Central memory CD4-positive, alpha-beta T cell (primary cell): ENCODE data around the gene HPS1.

Experiments
- DNase-seq: peaks from one replicate; pipeline ENCODE4 v3.0.0; 2022
- total RNA-seq, 3 experiments: gene quantifications; one replicate each; lab custom pipeline; 2026; lab: John Stamatoyannopoulos, UW

Gene HPS1
- total RNA-seq, result 20.2 to 43.6 (median 36.6) reads per million in 3 experiments

- peak; percentile 70 for DNase-seq
These were observed at the start of gene HPS1 for GRCh38 chr10:98446661-98447221. HPS1 (minus strand) TSS chr10:98446935; CDS start chr10:98443240, 3,695 bp downstream.

- no peak for DNase-seq
These were observed 46.0 kb upstream of the HPS1 start for GRCh38 chr10:98492763-98493162.

DNA sequence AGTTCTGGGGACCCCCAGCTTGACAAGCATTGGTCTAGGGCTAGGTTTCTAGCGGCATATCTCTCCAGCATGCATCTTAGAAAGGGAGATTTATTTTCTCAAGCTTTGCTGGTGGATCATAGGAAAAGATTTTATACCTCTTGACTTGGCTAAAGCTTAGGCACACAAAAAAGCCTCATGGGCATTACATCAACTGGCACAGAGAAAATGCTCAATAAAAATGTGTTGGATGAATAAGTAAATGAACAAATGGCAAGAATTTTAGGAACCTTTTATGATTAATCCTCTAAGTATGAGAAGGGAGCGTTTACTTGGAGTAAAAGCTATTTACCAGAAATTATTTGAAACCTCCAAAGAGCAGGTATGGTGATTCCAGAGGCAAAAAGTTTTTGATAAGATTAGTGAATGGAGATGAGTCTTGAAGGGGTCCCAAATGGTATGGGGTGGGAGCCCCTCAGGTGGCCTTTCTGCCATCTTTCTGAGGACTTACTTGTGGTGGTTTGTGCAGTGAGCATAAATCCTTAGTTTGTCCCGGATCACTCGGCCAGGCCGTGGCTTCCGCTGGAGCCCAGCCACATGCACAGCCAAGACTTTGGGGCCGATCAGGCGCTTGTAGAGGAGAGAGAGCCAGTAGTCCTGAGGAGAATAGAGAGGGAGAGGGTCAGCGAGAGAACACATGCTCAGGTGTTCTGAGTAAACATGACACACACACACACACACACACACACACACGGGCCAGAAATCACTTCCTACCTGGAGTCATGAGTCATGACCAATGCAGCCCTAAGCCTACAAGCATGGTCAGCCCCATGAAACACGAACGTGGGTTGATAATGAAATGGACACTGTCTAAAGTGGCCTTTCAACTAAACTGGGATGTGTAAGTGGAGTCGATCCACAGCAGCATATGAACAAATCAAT is 43.1 kb upstream of the HPS1 start:
- DNase-seq, result no peak

DNA sequence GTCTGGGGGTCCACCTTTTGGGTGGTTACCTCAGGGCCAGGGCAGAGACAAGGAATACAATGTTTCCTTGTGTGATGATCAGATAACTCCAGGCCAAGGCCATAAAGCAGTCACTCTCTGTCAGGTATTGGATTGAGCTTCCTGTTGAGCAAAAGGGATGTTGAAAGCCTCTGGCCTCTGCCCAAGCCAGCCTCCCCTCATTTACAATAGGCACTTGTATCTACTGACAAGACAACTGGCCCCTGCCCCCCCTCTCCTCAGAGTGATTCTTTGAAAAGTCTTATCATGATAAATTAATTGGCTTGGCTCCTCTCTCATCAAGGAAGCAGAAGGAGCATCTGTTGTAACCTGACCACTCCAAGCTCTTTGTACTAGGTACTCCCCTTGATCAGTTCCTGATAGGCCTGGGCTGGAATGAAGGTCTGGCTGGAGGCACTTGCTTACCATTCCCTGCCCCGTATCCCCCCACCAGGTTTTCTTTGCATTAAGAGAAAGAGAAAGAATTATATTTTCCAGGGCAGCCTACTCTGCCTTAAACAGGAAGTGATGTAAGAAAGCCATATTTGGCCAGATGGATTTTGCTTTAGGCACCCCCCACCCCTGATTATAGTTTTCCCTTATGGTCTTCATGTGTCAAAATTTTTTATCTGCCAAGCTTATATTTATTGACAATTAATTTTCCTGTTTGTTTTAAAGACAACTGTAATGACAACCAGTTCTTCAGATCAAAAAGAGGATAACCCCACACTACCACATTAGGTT is 42.1 kb upstream of the HPS1 start:
- no peak for DNase-seq

GRCh38 chr10:98487649-98488048 is 40.9 kb upstream of the HPS1 start:
- DNase-seq, result no peak

DNA sequence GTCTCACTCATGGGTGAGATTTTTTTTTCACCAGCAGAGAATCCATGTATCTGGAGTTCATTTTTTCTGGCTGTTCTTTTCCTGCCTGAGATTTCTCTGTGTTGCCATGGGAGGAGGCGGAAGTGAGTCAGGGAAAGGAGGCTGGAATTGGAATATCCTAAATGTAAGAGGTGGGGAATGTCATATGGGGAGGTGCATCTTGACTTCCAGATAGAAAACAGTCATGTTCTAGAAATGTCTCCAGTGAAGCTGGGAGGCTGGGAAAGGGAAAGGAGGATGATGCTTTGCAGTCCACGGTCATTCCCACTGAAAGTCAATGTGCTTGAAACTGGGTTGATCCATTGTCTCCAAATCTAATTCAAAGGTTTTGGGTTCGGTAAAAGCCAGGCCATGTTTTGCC is 39.7 kb upstream of the HPS1 start:
- no peak for DNase-seq

DNA sequence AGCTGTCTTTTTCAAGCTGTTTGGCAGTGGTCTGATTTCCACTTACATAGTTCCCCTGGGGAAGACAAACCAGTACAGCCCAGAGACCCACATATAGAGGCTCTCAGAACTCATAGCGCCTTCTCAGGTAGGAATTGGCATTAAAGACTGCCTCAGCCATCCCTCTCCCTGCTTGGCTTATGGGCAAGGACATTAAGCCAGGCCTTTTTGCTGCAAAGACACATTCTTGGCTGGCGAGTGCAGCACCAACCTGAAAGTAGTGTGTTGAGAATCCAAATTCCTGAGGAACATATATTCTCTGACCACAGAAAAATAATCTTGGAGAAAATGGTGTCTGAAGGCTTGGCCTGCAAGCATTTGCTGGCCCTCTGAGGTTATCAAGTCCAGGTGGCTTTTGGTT is 39.2 kb upstream of the HPS1 start:
- DNase-seq, result no peak

DNA sequence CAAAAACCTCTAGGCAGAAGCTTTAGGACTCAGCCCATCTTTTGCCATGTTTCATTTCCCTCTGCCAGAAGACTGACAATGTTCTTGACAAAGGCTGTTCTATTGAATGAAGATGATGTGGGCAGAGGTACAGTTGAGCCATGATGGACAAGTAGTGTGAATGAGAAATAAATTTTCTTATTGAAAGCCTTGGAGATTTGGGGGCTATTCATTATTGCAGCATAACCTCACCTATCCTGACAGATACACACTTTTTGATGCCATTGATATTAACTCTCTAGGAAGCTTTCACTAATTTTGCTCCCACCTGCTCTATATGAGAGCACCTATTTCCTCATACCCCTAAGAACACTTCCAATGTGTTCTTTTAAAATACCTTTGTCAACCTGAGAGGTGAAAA is 36.9 kb upstream of the HPS1 start:
- no peak for DNase-seq

DNA sequence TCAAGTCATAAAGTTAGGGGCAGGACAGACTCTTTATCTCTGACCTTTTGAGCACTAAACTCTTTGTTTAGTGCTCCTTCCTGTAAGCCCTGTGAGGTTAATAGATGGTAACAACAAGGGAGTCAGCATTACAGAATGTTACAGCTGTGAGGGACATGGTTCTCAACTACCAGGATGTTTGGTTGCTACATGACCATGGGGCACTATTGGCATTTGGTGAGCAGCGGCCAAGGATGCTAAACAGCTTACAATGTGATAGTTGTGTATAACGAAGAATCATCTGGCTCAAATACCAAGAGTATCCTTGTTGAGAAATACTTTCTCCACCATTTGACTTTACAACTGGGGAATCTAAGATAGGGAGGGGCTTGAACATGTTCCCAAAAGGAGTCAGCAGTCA is 35.4 kb upstream of the HPS1 start:
- no peak for DNase-seq

DNA sequence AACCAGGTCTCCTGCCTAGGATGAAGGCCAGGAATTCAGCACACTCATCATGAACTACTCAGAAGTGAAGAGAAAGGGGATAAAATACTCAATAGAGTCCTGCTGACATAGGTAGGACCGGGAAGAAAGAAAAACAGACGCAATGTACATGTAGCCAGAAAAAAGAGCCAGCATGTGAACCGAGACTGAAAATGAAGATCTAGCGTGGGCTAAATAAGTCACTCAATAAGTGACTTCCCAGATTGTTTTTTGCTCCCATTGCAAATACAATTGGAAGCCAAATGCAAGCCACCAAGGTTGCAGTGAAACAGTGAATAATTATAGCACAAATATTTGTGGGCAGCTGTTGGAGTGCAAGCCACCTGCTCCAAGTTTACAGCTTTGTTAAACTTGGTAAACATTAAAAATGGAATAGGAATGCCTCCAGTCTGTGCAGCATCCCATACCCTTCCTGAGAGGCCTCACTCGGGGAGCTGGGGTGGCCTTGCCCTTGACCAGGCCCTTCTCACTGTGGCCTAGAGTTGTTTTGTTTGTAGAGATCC is 34.7 kb upstream of the HPS1 start:
- no peak for DNase-seq

DNA sequence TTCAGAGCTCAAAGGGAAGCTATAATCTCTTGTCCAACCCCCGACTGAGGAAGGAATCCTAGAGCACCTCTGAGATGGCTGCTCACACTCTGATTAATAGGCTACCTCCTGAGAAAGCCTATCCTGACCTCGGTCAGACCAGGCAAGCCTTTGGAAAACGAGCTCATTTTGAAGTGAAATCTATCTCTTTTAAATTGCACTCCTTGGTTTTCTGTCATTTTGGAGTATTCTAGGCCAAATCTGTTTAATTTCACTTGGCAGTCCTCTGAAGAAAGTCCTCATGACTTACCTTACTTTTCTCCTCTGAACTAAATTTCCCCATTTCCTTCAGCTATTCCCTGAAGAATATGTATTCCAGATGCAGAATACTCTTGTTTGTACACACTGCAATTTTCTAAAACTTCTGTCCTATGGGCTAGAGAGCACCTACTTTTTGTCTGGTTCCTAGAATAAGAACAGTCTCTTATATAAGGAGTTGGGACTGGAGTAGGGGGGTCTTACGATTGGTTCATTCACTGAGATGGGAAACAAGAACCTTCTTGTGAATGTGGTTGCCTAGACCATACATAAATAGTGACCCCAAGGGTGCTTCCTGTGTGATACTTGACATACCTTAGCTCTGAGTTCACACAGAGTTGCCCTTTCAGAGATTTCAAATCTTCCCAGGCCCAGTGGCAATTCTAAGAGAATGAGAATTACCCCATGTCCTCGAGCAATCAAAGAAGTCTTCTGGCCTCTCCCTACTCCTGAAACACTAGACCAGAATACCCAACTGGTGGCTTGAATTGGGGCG is 31.9 kb upstream of the HPS1 start:
- no peak for DNase-seq

DNA sequence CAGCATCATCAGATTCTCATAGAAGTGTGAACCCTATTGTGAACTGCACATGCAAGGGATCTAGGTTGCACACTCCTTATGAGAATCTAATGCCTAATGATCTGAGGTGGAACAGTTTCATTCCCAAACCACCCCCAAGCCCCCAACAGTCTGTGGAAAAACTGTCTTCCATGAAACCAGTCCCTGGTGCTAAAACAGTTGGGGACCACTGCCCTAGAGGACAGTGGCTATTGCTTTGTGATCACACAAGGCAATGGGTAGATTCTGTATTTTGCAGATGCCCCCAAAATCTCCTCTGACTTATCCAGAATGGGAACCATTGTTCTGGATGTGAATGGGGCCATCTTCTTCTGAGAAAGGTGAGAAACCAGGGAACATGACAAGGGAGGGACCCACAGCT is 31.1 kb upstream of the HPS1 start:
- no peak for DNase-seq

GRCh38 chr10:98474628-98475027 is 27.9 kb upstream of the HPS1 start:
- no peak for DNase-seq

DNA sequence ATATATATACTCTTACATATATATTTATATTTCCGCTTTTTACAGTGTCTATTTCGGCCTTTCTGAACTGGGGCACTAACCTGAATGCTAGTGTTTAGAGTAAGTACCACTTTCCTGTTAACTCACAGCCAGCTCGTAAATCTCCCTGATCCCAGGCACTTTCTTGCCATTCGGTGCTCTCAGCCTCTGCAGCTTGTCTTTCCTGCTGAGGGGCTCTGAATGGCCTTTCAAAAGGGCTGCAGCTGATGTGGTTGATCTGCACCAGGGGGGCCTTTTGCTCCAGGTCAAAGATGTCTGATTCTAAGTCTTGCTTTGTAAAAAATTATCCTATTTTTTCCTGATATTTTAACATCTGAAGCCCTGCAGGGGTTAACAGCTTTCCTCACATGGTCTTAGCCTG is 25.5 kb upstream of the HPS1 start:
- no peak for DNase-seq

DNA sequence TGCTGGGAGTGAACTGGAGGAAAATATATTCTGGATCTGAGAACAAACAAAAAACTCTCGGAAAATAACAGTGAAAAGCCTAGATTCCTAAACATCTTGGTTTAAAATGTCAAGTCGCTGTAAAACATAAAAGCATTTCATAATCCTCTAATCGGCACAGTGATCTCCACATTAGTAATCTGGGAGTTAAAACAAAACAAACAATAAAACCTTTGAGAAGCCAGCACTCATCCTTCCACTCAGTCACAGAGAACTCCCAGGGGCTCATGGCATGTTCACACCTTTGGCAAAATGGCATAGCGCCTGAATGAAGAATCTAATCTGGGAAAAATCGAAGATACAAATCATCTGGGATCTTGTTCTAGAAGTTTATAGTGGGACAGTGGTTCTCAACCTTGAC is 24.1 kb upstream of the HPS1 start:
- no peak for DNase-seq

GRCh38 chr10:98469001-98469931 is 22.5 kb upstream of the HPS1 start:
- no peak for DNase-seq

DNA sequence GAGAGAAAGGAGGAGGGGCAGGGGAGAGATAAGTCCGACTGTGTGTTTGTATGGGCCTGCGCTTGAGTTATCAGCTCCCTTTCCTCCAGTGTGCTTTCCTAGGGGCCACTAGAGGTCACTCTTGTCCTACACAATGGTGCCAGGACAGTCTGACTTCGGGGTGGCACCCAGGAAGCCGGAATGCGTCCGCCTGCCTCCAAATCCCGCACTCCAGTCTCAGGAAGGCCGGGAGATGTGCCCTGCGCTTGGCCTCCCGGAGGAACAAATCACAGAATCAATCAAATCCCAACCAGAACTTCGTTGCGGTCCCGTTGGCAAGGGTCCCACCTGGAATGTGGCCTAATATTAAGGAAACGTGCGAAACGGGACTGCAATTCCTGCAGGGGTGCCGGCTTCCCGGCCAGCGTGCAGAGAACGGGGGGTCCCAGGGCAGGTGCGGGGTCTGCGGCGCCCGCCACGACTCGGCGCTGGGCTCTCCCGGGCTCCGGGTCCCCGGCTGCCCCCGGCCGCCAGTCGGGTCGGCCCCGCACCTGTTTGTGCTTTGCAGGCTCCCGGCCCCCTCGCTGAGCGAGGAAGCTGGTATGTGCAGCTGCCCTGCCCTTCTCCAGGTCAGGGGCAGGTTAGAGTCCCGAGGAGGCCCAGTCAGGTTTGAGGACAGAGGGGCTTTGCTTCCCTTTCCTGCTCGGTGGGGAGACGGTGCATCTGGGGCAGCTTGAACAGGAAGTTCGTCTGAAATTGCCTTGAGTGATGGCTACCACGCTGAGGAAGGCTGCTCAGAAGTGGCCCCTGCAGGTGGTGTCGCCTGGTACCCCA is 21.0 kb upstream of the HPS1 start:
- DNase-seq, result peak; percentile 63

DNA sequence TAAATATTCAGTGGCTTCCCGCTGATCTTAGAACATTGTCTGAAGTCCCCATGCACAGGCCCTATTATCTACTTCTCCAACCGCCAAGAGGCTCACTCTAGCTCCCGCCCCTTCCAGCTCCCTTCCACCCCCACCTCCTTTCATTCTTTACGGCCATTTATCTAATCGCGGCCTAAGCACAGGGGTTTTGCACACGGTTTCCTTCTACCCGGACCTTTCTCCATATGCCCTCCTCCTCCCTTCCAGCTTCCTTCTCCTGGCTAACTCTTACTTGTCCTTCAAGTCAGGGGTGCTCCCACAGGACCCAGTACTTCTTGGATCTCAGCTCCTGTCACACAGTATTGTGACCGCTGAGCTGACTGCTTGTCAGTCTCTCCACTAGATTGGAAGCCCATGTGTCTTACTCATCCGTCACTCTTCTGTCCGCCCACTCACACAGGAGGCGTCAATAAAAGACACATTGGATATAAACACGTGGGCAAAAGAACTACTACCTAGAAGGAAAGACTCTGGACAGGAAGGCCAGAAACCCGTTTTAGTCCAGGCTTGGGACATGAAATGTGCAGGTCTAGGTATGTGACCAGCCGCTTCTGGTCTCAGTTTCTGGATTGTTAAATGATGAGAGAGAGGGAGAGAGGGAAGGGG is 20.2 kb upstream of the HPS1 start:
- DNase-seq, result no peak

DNA sequence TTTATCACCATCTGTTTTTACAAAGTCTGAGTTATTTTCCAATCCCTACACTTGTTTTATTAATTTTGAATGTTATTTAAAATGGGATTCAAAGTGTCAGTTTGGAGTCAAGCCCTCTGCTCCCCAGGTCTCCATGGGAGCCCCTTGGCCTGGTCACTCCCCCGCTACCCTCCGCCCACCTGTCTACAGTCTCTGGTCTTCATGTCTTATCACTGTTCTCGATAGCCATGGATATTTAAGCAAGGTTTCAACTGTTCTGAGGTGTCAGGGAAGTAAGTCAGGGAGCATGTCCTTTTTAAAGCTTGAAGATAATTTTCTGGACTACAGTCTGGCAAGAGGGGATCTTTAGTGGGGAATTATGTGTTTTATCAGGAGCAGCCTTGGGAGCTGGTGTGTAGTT is 19.1 kb upstream of the HPS1 start:
- DNase-seq, result no peak
